Dendritic cell treated with granulocyte-macrophage colony-stimulating factor and Interleukin-4, amounts not matched to agents 40 ng/mL and 50 ng/mL, for 4 days (primary cell): Measurements from ENCODE around the gene LBHD2.
"Not testable (repeated sequence)": the region's sequence is repeated elsewhere in the genome, so short reads cannot be mapped to it uniquely, and the experiment has no call there.

Source experiments
- H3K27ac Mint-ChIP-seq: one replicate; pipeline ENCODE4 v1.8.0; 2022; ENCODE audit warnings: mild to moderate bottlenecking, mixed read lengths
- H3K27me3 Mint-ChIP-seq: one replicate; pipeline ENCODE4 v1.8.0; 2022; ENCODE audit warnings: mild to moderate bottlenecking, mixed read lengths
- H3K36me3 Mint-ChIP-seq: one replicate; pipeline ENCODE4 v1.8.0; 2022; ENCODE audit warnings: low read depth, mixed read lengths
- H3K4me1 Mint-ChIP-seq: one replicate; pipeline ENCODE4 v1.8.0; 2022; ENCODE audit warnings: low read depth, mixed read lengths
- H3K4me3 Mint-ChIP-seq: one replicate; pipeline ENCODE4 v1.8.0; 2022; ENCODE audit warnings: mild to moderate bottlenecking, moderate library complexity, mixed read lengths
- H3K9me3 Mint-ChIP-seq: one replicate; pipeline ENCODE4 v1.8.0; 2022; ENCODE audit warnings: mixed read lengths
- intact Hi-C: fragments of 100-400 bp; cut with micrococcal nuclease; formaldehyde crosslinking; loops from one replicate; pipeline ENCODE4 v1.15.0; 2022

The LBHD2 gene

DNA sequence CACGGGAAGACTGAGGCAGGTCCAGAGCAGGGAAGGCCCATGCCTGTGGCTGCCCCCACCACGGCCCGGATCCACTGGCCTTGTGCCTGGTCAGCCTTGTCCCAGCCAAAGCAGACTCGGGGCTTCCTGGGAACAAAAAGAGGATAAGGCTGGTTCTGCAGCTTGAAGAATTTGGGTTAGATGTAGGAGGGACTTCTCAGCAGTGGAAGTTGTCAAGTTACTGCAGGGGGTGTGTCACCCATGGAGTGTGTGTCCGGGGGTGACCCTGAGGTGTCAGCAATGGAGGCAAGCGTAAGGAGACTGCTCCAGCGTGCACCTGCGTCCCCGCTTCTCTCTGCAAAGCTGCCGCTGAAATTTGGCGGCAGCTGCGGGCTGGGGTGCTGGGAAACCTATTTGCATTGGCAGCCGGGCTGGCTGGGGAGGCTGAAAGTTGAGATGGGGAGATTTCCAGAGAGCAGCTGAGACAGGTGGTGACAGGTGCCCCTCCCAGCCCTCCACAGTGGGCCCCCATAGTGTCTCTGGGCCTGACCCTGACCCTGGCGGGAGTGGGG, 26.7 kb downstream of the LBHD2 start:
- H3K36me3 Mint-ChIP-seq: no peaks in the 10 kb centered on the region
- peaks cover 78% of the 10 kb centered on the region for H3K4me1 Mint-ChIP-seq
- no peaks in the 10 kb centered on the region for H3K9me3 Mint-ChIP-seq
- H3K27me3 Mint-ChIP-seq: peaks cover 15% of the 10 kb centered on the region
- intact Hi-C loops: no loop called here
- H3K27ac Mint-ChIP-seq: peak overlapping the region; percentile 76
- H3K4me3 Mint-ChIP-seq: no peak overlapping the region

- intact Hi-C loops: no loop called here
- Mint-ChIP-seq H3K36me3 (no peaks in the 10 kb centered on the region), H3K4me3 (no peak overlapping the region), H3K9me3 (no peaks in the 10 kb centered on the region), H3K27ac (peak overlapping the region; percentile 76), H3K27me3 (peaks cover 13% of the 10 kb centered on the region), H3K4me1 (peaks cover 80% of the 10 kb centered on the region)
Observed at GRCh38 chr14:103111232-103111868, 27.3 kb downstream of the LBHD2 start.

- peaks cover 7% of the 10 kb centered on the region for H3K27me3 Mint-ChIP-seq
- no peaks in the 10 kb centered on the region for H3K36me3 Mint-ChIP-seq
- peaks cover 86% of the 10 kb centered on the region for H3K4me1 Mint-ChIP-seq
- no peak overlapping the region for H3K4me3 Mint-ChIP-seq
- no peaks in the 10 kb centered on the region for H3K9me3 Mint-ChIP-seq
- intact Hi-C loops: no loop called here
- H3K27ac Mint-ChIP-seq: peak overlapping the region; percentile 76
Observed at GRCh38 chr14:103112400-103113243, 28.6 kb downstream of the LBHD2 start.

- Mint-ChIP-seq H3K4me3 (no peak overlapping the region), H3K27ac (peak overlapping the region; percentile 70), H3K9me3 (no peaks in the 10 kb centered on the region), H3K4me1 (peaks cover 88% of the 10 kb centered on the region), H3K36me3 (no peaks in the 10 kb centered on the region), H3K27me3 (peaks cover 6% of the 10 kb centered on the region)
- intact Hi-C loops: no loop called here
Observed at GRCh38 chr14:103113303-103113702, 29.3 kb downstream of the LBHD2 start.

DNA sequence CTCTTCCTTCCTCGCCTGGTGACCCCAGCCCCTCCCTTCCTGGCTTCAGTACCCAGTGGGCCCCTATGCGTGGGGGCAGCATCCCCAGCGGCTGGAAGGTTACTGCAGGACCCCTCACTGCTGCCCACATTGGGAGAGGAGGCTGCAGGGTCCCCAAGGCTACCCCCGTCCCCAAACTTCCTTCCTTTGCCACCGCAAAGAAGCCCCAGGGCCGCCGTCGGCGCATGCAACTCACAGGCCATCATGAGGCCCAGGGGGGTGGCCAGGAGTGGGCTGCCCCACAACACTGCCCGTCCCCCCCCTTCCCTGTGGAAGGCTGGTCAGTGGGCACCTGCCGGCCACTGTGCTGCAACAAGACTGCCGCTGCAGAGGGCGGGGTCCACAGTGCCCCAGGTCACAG, 29.8 kb downstream of the LBHD2 start:
- Mint-ChIP-seq H3K27me3 (peaks cover 6% of the 10 kb centered on the region), H3K4me3 (no peak overlapping the region), H3K4me1 (peaks cover 88% of the 10 kb centered on the region), H3K36me3 (no peaks in the 10 kb centered on the region), H3K9me3 (no peaks in the 10 kb centered on the region), H3K27ac (peak overlapping the region; percentile 70)
- intact Hi-C loops: no loop called here

DNA sequence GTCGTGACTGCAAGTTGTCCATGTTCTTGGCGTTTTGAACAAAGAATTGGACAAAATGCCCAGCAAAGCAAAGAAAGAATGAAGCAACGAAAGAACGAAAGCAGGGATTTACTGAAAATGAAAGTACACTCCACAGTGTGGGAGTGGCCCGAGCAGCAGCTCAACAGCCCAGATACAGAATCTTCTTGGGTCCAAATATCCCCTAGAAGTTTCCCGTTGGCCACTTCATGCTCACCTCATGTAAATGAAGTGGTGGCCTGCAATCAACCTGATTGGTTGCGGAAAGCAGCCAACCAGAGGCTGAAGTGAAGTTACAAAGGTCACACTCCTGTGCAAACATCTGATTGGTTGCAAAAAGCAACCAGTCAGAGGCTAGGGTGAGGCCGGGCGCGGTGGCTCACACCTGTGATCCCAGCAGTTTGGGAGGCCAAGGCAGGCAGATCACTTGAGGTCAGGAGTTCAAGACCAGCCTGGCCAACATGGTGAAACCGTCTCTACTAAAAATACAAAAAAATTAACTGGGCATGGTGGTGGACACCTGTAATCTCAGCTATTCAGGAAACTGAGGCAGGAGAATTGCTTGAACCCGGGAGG, 31.2 kb downstream of the LBHD2 start:
- H3K36me3 Mint-ChIP-seq: not testable (repeated sequence)
- peaks cover 89% of the 10 kb centered on the region for H3K4me1 Mint-ChIP-seq
- peak overlapping the region; percentile 78 for H3K27ac Mint-ChIP-seq

DNA sequence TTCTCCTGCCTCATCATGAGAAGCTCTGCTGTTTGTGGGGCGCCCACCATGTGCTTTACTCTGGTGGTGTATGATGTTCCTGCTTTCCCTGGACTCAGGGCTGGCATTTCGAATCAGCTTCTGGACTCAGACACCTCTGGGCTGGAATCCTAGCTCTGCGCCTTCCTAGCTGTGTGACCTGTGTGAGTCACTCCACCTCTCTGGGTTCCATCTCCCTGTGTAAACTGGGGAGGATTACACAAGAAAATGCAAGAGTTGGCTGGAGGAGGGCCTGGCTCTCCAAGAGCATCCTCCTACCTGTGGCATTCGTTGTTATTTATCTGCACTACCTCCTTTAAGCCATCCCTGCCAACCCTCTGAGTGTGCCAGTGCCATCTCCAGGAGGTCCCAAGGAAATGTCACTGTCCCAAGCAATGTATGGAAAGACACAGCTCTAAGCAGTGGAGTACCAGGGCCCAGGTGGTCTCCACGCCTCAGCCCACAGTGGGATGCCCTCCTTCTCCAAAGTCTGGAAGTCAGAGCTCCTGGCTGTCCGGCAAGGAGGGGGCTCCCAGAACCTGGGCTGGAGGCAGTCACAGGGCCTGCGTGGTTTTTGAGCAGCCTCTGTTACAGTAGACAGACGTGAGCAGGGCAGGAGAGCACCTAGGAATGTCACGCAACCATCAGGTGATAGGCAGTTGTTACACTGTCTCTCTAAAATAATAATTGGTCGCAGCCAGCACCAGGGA, 32.0 kb downstream of the LBHD2 start:
- Mint-ChIP-seq H3K4me1 (peaks cover 89% of the 10 kb centered on the region), H3K9me3 (no peaks in the 10 kb centered on the region), H3K36me3 (no peaks in the 10 kb centered on the region), H3K4me3 (no peak overlapping the region), H3K27me3 (no peaks in the 10 kb centered on the region), H3K27ac (peak overlapping the region; percentile 73)
- intact Hi-C loops: no loop called here

More for the DNA sequence above, 31.2 kb downstream of the LBHD2 start:
- H3K9me3 Mint-ChIP-seq, intact Hi-C loops, H3K27me3 Mint-ChIP-seq: not testable (repeated sequence)
- H3K4me3 Mint-ChIP-seq: peak overlapping the region; percentile 69

GRCh38 chr14:103116636-103117035, 32.6 kb downstream of the LBHD2 start:
- H3K36me3 Mint-ChIP-seq: no peaks in the 10 kb centered on the region
- H3K27ac Mint-ChIP-seq: peak overlapping the region; percentile 30
- no peaks in the 10 kb centered on the region for H3K27me3 Mint-ChIP-seq
- no peak overlapping the region for H3K4me3 Mint-ChIP-seq
- peaks cover 89% of the 10 kb centered on the region for H3K4me1 Mint-ChIP-seq
- intact Hi-C loops: no loop called here
- H3K9me3 Mint-ChIP-seq: no peaks in the 10 kb centered on the region

- Mint-ChIP-seq H3K27ac (peak overlapping the region; percentile 92), H3K4me3 (peak overlapping the region; percentile 13), H3K4me1 (peaks cover 89% of the 10 kb centered on the region)
- H3K36me3 Mint-ChIP-seq, H3K27me3 Mint-ChIP-seq, H3K9me3 Mint-ChIP-seq, intact Hi-C loops: not testable (repeated sequence)
Observed at GRCh38 chr14:103117499-103117898, 33.5 kb downstream of the LBHD2 start.

GRCh38 chr14:103118018-103118662, 34.1 kb downstream of the LBHD2 start:
- intact Hi-C loops: no loop called here
- H3K4me1 Mint-ChIP-seq: peaks cover 87% of the 10 kb centered on the region

GRCh38 chr14:103118663-103119404, 34.8 kb downstream of the LBHD2 start:
- peaks cover 80% of the 10 kb centered on the region for H3K4me1 Mint-ChIP-seq
- H3K4me3 Mint-ChIP-seq: peak overlapping the region; percentile 20
- H3K27ac Mint-ChIP-seq: peak overlapping the region; percentile 92
- intact Hi-C loops: no loop called here
- H3K27me3 Mint-ChIP-seq: no peaks in the 10 kb centered on the region
- H3K36me3 Mint-ChIP-seq: peaks cover 3% of the 10 kb centered on the region
- H3K9me3 Mint-ChIP-seq: no peaks in the 10 kb centered on the region

More at GRCh38 chr14:103118018-103118662, 34.1 kb downstream of the LBHD2 start:
- Mint-ChIP-seq H3K27me3 (no peaks in the 10 kb centered on the region), H3K4me3 (peak overlapping the region; percentile 32), H3K27ac (peak overlapping the region; percentile 92), H3K36me3 (no peaks in the 10 kb centered on the region), H3K9me3 (no peaks in the 10 kb centered on the region)

DNA sequence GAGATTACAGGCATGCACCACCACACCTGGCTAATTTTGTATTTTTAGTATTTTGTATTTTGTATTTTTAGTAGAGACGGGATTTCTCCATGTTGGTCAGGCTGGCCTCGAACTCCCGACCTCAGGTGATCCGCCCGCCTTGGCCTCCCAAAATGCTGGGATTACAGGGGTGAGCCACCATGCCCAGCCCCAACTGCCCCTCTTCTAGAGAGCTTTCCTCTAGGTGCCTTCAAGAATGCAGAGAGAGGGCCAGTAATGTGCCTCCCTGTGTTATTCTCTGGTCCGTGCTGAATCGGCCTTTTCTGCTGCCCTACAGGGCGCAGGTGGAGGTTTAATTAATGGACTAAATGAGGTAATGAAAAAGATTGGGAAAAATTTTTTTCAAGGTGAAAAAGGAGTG, 35.5 kb downstream of the LBHD2 start:
- Mint-ChIP-seq H3K4me3 (peak overlapping the region; percentile 20), H3K27ac (peak overlapping the region; percentile 92), H3K4me1 (peaks cover 81% of the 10 kb centered on the region), H3K36me3 (peaks cover 10% of the 10 kb centered on the region)
- H3K27me3 Mint-ChIP-seq, H3K9me3 Mint-ChIP-seq, intact Hi-C loops: not testable (repeated sequence)
